C4-2B (cell line): ENCODE data around the gene KREMEN2.
A peak's percentile ranks its signal among the peaks of the same experiment; 100 is the strongest.

ENCODE experiments used
- H3K27ac ChIP-seq: fragments of 450-650 bp; 2 replicates; pipeline ENCODE4 v1.5.1; 2017
- CTCF ChIP-seq: fragments of 450-650 bp; conservative IDR thresholded peaks from 2 replicates; pipeline ENCODE4 v1.5.1; 2017; ENCODE audit warnings: mild to moderate bottlenecking
- ZFX ChIP-seq: fragments of 450-650 bp; IDR thresholded peaks from 2 replicates; pipeline ENCODE4 v1.6.1; 2017

KREMEN2 gene

GRCh38 chr16:2981899-2982250, 17.8 kb downstream of the KREMEN2 start:
- TF ChIP-seq ZFX (no peak), CTCF (no peak)
- no peak overlapping the region for H3K27ac ChIP-seq

- TF ChIP-seq CTCF, result no peak
- TF ChIP-seq ZFX, result no peak
- no peak overlapping the region for H3K27ac ChIP-seq
These were observed 18.3 kb downstream of the KREMEN2 start for GRCh38 chr16:2982402-2982801.

GRCh38 chr16:2983706-2984136, 19.6 kb downstream of the KREMEN2 start:
- TF ChIP-seq CTCF (peak; percentile 98), ZFX (no peak)
- peak overlapping the region; percentile 14; the same call in 1 of the 2 replicates for H3K27ac ChIP-seq

- H3K27ac ChIP-seq, result peak overlapping the region; percentile 7; the same call in 1 of the 2 replicates
These were observed 21.4 kb downstream of the KREMEN2 start for GRCh38 chr16:2985462-2985861.

GRCh38 chr16:2985893-2986355, 21.8 kb downstream of the KREMEN2 start:
- TF ChIP-seq ZFX, result no peak
- TF ChIP-seq CTCF, result no peak
- peak overlapping the region; percentile 7; the same call in 1 of the 2 replicates for H3K27ac ChIP-seq

More at GRCh38 chr16:2985462-2985861, 21.4 kb downstream of the KREMEN2 start:
- TF ChIP-seq CTCF (no peak), ZFX (no peak)

GRCh38 chr16:2986623-2987188, 22.6 kb downstream of the KREMEN2 start:
- no peak for TF ChIP-seq ZFX
- no peak for TF ChIP-seq CTCF
- H3K27ac ChIP-seq, result 0 out of 2 replicates have a peak overlapping the region, but pooled peaks have one; percentile 7

- H3K27ac ChIP-seq, result no peak overlapping the region
- no peak for TF ChIP-seq ZFX
- no peak for TF ChIP-seq CTCF
These were observed 23.2 kb downstream of the KREMEN2 start for GRCh38 chr16:2987286-2987685.
